Keratinocyte (primary cell): ENCODE data around the gene TXNDC9.

ENCODE experiments used
- CTCF ChIP-seq, 3 experiments: IDR thresholded peaks in 1 of 3; conservative IDR thresholded peaks in 1 of 3; optimal IDR thresholded peaks in 1 of 3; 2 replicates in 2 of 3; 3 replicates in 1 of 3; pipeline versions ENCODE3 to v1.5.1; 2011; ENCODE audit warnings: low read length in 3 of 3, mild to moderate bottlenecking in 3 of 3, moderate library complexity in 2 of 3, control low read depth in 1 of 3, inconsistent platforms in 1 of 3; ENCODE audit not compliant: insufficient read depth in 2 of 3; ENCODE audit errors: extremely low read depth in 1 of 3
- EZH2 ChIP-seq: IDR thresholded peaks from one replicate; pipeline ENCODE4 v1.6.1; 2012; ENCODE audit warnings: inconsistent platforms, mild to moderate bottlenecking, low read length, moderate library complexity

DNA sequence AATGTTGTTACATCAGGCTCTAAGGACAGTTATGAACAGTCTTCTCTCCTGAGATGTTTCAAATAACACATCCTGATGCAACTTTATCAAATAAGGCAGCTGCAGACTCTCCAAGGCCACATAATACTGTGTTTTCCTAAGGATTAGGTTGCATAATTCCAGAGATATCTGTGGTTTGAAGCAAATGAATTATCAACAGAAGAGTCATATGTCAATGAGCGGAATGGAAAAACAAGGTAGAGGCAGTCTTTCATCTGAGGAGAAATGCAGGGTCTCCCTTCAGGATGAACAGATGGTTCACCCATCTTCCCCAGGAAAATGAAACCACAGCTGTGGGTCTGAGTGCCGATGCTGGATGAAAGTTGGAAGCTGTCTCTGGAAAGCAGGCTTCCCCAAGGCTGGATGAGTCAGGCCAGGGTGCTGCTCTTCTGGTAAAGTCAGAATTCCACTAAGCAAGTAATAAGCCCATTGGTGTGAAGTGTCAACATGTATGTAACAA, 57.3 kb downstream of the TXNDC9 start:
- TF ChIP-seq CTCF (optimal IDR thresholded peaks at IDR 0.05 in 1 of 3, IDR thresholded peaks at IDR 0.05 in 1 of 3, conservative IDR thresholded peaks at IDR 0.05 in 1 of 3; ENCODE audit: extremely low read depth in 1 of 3, insufficient read depth in 2 of 3, low read length in 3 of 3) (no peak), EZH2 (no peak)
